ENCODE data around the gene ATOSA.

- TF ChIP-seq SUZ12 (IDR thresholded peaks at IDR 0.05) (no peak), BHLHE40 (IDR thresholded peaks at IDR 0.05; ENCODE audit: borderline replicate concordance) (no peak), SP1 (IDR thresholded peaks at IDR 0.05) (no peak), FOXK2 (IDR thresholded peaks at IDR 0.05) (no peak), NFRKB (IDR thresholded peaks at IDR 0.05) (no peak), PKNOX1 (IDR thresholded peaks at IDR 0.05) (no peak), TARDBP (IDR thresholded peaks at IDR 0.05) (no peak), ARNT (IDR thresholded peaks at IDR 0.05) (no peak), FOXM1 (IDR thresholded peaks at IDR 0.05; ENCODE audit: borderline replicate concordance) (no peak), ELF4 (IDR thresholded peaks at IDR 0.05) (no peak), FOXA1 (IDR thresholded peaks at IDR 0.05) (no peak), LEF1 (IDR thresholded peaks at IDR 0.05; ENCODE audit: borderline replicate concordance) (no peak)
Observed at GRCh38 chr15:52673312-52673711, 5.9 kb downstream of the ATOSA start.

All from HEK293T (cell line).